A549 (cell line): ENCODE results near the gene STAU1. TPM values are rescaled to one million over a fixed set of nuclear protein-coding genes. Genes with fewer than 3 reads are reported as not detected.

Source experiments
- ATAC-seq, 2 experiments: fragments of 200-7000 bp in 1 of 2; fragments of >200 bp in 1 of 2; cut with Nextera tagmentation in 1 of 2; cut with Tn5 transposase in 1 of 2; 3 replicates each; pipeline versions ENCODE4 v1.8.0 to v1.9.1; 2018 to 2020; ENCODE audit warnings: mild to moderate bottlenecking in 1 of 2, moderate library complexity in 1 of 2
- CTCF ChIA-PET: fragments of 300-600 bp; sonication (Branson Sonifier 250); formaldehyde crosslinking; extraction: SDS; loops from one replicate; lab custom pipeline; 2021; ENCODE audit warnings: antibody characterized with exemption, inconsistent platforms; lab: Yijun Ruan, JAX
- POLR2A ChIA-PET: fragments of 350-600 bp; formaldehyde crosslinking; extraction: SDS; loops from one replicate; lab custom pipeline; 2021; ENCODE audit warnings: antibody characterized with exemption, inconsistent platforms; lab: Yijun Ruan, JAX
- DNase-seq, 2 experiments: peaks; one replicate each; pipeline versions ENCODE4 v3.0.0 to v3.0.0-alpha.2; 2011 to 2016; ENCODE audit warnings: low read depth in 1 of 2, low spot score in 1 of 2
- FAIRE-seq: peaks from 2 replicates; lab custom pipeline; 2011; peaks lifted over from hg19 to GRCh38; lab: Jason Lieb, UNC
- H3K27ac ChIP-seq, 2 experiments: fragments of >200 bp; sonication (Bioruptor Twin); formaldehyde crosslinking; 3 replicates each; pipeline ENCODE4 v1.5.1; 2016 to 2017
- H3K4me1 ChIP-seq: fragments of >200 bp; sonication (Bioruptor Twin); formaldehyde crosslinking; 3 replicates; pipeline ENCODE4 v1.6.1; 2016
- H3K4me2 ChIP-seq: fragments of >200 bp; sonication (Bioruptor Twin); formaldehyde crosslinking; 3 replicates; pipeline ENCODE4 v1.6.1; 2016
- H3K4me3 ChIP-seq: fragments of >200 bp; sonication (Bioruptor Twin); formaldehyde crosslinking; 3 replicates; pipeline ENCODE4 v1.5.1; 2016
- H3K9me3 ChIP-seq: fragments of >200 bp; sonication (Bioruptor Twin); formaldehyde crosslinking; 3 replicates; pipeline ENCODE4 v1.6.1; 2016
- BCL3 ChIP-seq: fragments of >200 bp; sonication (Bioruptor Twin); formaldehyde crosslinking; IDR thresholded peaks from 3 replicates; pipeline ENCODE4 v1.6.1; 2016
- CTCF ChIP-seq: fragments of >200 bp; sonication (Bioruptor Twin); formaldehyde crosslinking; IDR thresholded peaks from 3 replicates; pipeline ENCODE4 v1.5.1; 2016
- EHMT2 ChIP-seq: fragments of 200-600 bp; sonication (generic); IDR thresholded peaks from 2 replicates; pipeline ENCODE4 v1.6.1; 2016; ENCODE audit warnings: antibody characterized with exemption, low read depth, mild to moderate bottlenecking, moderate library complexity
- EP300 ChIP-seq, 2 experiments: fragments of >200 bp; sonication (Bioruptor Twin); formaldehyde crosslinking; IDR thresholded peaks; 2 replicates in 1 of 2; 3 replicates in 1 of 2; pipeline ENCODE4 v1.6.1; 2016 to 2017
- ESRRA ChIP-seq: fragments of 150-350 bp; IDR thresholded peaks from 2 replicates; pipeline ENCODE4 v1.6.1; 2014; ENCODE audit warnings: mild to moderate bottlenecking, low read length, borderline replicate concordance
- FOSL2 ChIP-seq, 2 experiments: fragments of 450-650 bp in 1 of 2; fragments of >200 bp in 1 of 2; sonication (Bioruptor Twin) in 1 of 2; formaldehyde crosslinking; IDR thresholded peaks; 2 replicates each; pipeline versions ENCODE4 v1.5.0 to v1.6.1; 2016 to 2020; ENCODE audit warnings: mild to moderate bottlenecking in 1 of 2, moderate library complexity in 1 of 2
- HES2 ChIP-seq: fragments of >200 bp; sonication (Bioruptor Twin); formaldehyde crosslinking; IDR thresholded peaks from 2 replicates; pipeline ENCODE4 v1.6.1; 2016
- HEYL ChIP-seq: fragments of 250-450 bp; sonication (Bioruptor Pico); IDR thresholded peaks from 2 replicates; pipeline ENCODE4 v1.8.0; 2021; ENCODE audit warnings: mild to moderate bottlenecking, moderate library complexity
- HMGXB4 ChIP-seq: fragments of 250-450 bp; sonication (Bioruptor Pico); IDR thresholded peaks from 2 replicates; pipeline ENCODE4 v1.5.0; 2021; ENCODE audit warnings: mild to moderate bottlenecking, moderate library complexity, borderline replicate concordance
- HOXA7 ChIP-seq: fragments of 250-450 bp; sonication (Bioruptor Pico); IDR thresholded peaks from 2 replicates; pipeline ENCODE4 v1.5.0; 2020; ENCODE audit warnings: mild to moderate bottlenecking, moderate library complexity
- HOXB5 ChIP-seq: fragments of 250-450 bp; sonication (Bioruptor Pico); IDR thresholded peaks from 2 replicates; pipeline ENCODE4 v1.5.0; 2020; ENCODE audit warnings: mild to moderate bottlenecking, moderate library complexity
- JUN ChIP-seq, 2 experiments: fragments of >200 bp; sonication (Bioruptor Twin); formaldehyde crosslinking; IDR thresholded peaks; 2 replicates in 1 of 2; 3 replicates in 1 of 2; pipeline ENCODE4 v1.6.1; 2016 to 2017
- KDM5A ChIP-seq: fragments of 200-600 bp; sonication (generic); IDR thresholded peaks from 2 replicates; pipeline ENCODE4 v1.6.1; 2016; ENCODE audit warnings: antibody characterized with exemption, mild to moderate bottlenecking
- MAX ChIP-seq: IDR thresholded peaks from 2 replicates; pipeline ENCODE4 v1.6.1; 2012
- MYC ChIP-seq: IDR thresholded peaks from 2 replicates; pipeline ENCODE4 v1.6.1; 2012; ENCODE audit warnings: mild to moderate bottlenecking, inconsistent platforms, low read length, improper control_type of control experiment, borderline replicate concordance
- NFE2L2 ChIP-seq: fragments of 150-350 bp; conservative IDR thresholded peaks from 2 replicates; pipeline ENCODE4 v1.6.1; 2014; ENCODE audit warnings: low read length
- PBX3 ChIP-seq: IDR thresholded peaks from 2 replicates; pipeline ENCODE4 v1.6.1; 2012
- POLR2A ChIP-seq: IDR thresholded peaks from 2 replicates; pipeline ENCODE4 v1.6.1; 2012; ENCODE audit warnings: mild to moderate bottlenecking, low read length
- POLR2AphosphoS2 ChIP-seq: conservative IDR thresholded peaks from 2 replicates; pipeline ENCODE4 v1.6.1; 2012; ENCODE audit warnings: low read length, improper control_type of control experiment, inconsistent platforms
- RCOR1 ChIP-seq: fragments of 150-350 bp; IDR thresholded peaks from 2 replicates; pipeline ENCODE4 v1.6.1; 2014; ENCODE audit warnings: antibody characterized with exemption, low read length, low read depth
- RFX5 ChIP-seq: fragments of 450-650 bp; IDR thresholded peaks from 2 replicates; pipeline ENCODE4 v1.7.1; 2014; ENCODE audit warnings: antibody characterized with exemption, mild to moderate bottlenecking, moderate library complexity
- RNF2 ChIP-seq: fragments of 200-600 bp; sonication (generic); IDR thresholded peaks from 2 replicates; pipeline ENCODE4 v1.6.1; 2016; ENCODE audit warnings: low read depth, mild to moderate bottlenecking, antibody characterized with exemption, moderate library complexity, borderline replicate concordance
- SMC3 ChIP-seq: fragments of >200 bp; sonication (Bioruptor Twin); formaldehyde crosslinking; IDR thresholded peaks from 3 replicates; pipeline ENCODE4 v1.6.1; 2018; ENCODE audit warnings: inconsistent platforms
- ZC3H11A ChIP-seq: fragments of 450-650 bp; IDR thresholded peaks from 2 replicates; pipeline ENCODE4 v1.6.1; 2014; ENCODE audit warnings: antibody characterized with exemption, mild to moderate bottlenecking
- ZNF302 ChIP-seq: fragments of 250-450 bp; sonication (Bioruptor Pico); IDR thresholded peaks from 2 replicates; pipeline ENCODE4 v1.9.0; 2021; ENCODE audit warnings: inconsistent platforms, mild to moderate bottlenecking, moderate library complexity
- WGBS: methylation state at CpG from one replicate; pipeline ENCODE4 v1.1.6; 2017; ENCODE audit errors: missing lambda C conversion rate; 5-methylcytosine and 5-hydroxymethylcytosine counted together
- polyA plus RNA-seq, 4 experiments: library from polyadenylated mRNA; depleted of rRNA in 3 of 4; stranded (reverse); fragments of >200 nt; fragmentation: RNase III in 1 of 4; extraction: RNeasy Plus Mini Kit Qiagen cat#74134 plus additional on column Dnase treatment in 1 of 4; gene quantifications; 2 replicates in 3 of 4; 3 replicates in 1 of 4; pipeline ENCODE4 v1.2.3, GENCODE V29; 2011 to 2017

The STAU1 gene
- polyA plus RNA-seq, 2 of the 4 experiments (the other 2 are of a cell fraction): 64.0 to 74.7 TPM

- Histone ChIP-seq H3K4me3 (no peak overlapping the region), H3K27ac (no peak overlapping the region), H3K4me2 (no peak overlapping the region), H3K9me3 (no peaks in the 10 kb centered on the region), H3K4me1 (peaks cover 15% of the 10 kb centered on the region)
- WGBS: 96% methylated on average over 5 of the region's 5 CpGs
- CTCF ChIA-PET: interaction anchor here (2.1 to 3.6 kb wide), 2 partner anchors 30 to 53 kb away, joined by 11 to 14 read pairs; no protein-coding TSS in a partner anchor
- DNase-seq (no peak), ATAC-seq (no peak), FAIRE-seq (no peak)
- TF ChIP-seq ZC3H11A (no peak), HES2 (no peak), BCL3 (no peak), HEYL (no peak)
- POLR2A ChIA-PET: no interaction called here
These were observed 24.4 kb downstream of the STAU1 start for GRCh38 chr20:49163696-49164095.

- H3K4me2 ChIP-seq: no peak overlapping the region
- CTCF ChIA-PET: interaction anchor here (1.1 to 3.6 kb wide), 2 partner anchors 22 to 28 kb away, joined by 5 to 14 read pairs; no protein-coding TSS in a partner anchor
- no peak for ATAC-seq
- FAIRE-seq: no peak
- no peak for DNase-seq
- no peak overlapping the region for H3K27ac ChIP-seq
- peaks cover 3% of the 10 kb centered on the region; the same call in 1 of the 3 replicates for H3K4me1 ChIP-seq
- no peaks in the 10 kb centered on the region for H3K9me3 ChIP-seq
- 90% methylated on average over 6 of the region's 6 CpGs for WGBS
- TF ChIP-seq HOXB5 (CRISPR knock-in tag) (no peak), CTCF (no peak), RCOR1 (no peak), HOXA7 (CRISPR knock-in tag) (no peak), FOSL2 (IDR thresholded peaks at IDR 0.05) (no peak), FOSL2 (CRISPR knock-in tag; IDR thresholded peaks at IDR 0.05) (no peak), POLR2AphosphoS2 (no peak), ZNF302 (CRISPR knock-in tag) (no peak), MAX (no peak), SMC3 (no peak)
- TF ChIP-seq, all 56 proteins: peak for 0
- H3K4me3 ChIP-seq: no peak overlapping the region
- POLR2A ChIA-PET: no interaction called here
These were observed 26.5 kb downstream of the STAU1 start for GRCh38 chr20:49161428-49162152.

GRCh38 chr20:49160057-49160929 is 27.8 kb downstream of the STAU1 start:
- 93% methylated on average over 9 of the region's 9 CpGs for WGBS
- ChIA-PET CTCF (interaction anchor here (0.6 to 2.0 kb wide), 4 partner anchors 21 to 57 kb away, joined by 3 to 9 read pairs (median 4); no protein-coding TSS in a partner anchor), POLR2A (no interaction called here)
- Histone ChIP-seq H3K4me2 (no peak overlapping the region), H3K9me3 (no peaks in the 10 kb centered on the region), H3K4me1 (peaks cover 3% of the 10 kb centered on the region; the same call in 1 of the 3 replicates), H3K27ac (no peak overlapping the region), H3K4me3 (no peak overlapping the region)
- FAIRE-seq (no peak), DNase-seq (no peak), ATAC-seq (no peak)
- TF ChIP-seq ZC3H11A (no peak), ESRRA (no peak), JUN (IDR thresholded peaks at IDR 0.05) (no peak), NFE2L2 (no peak), HMGXB4 (no peak), ZNF302 (CRISPR knock-in tag) (no peak), EP300 (IDR thresholded peaks at IDR 0.05) (no peak), POLR2AphosphoS2 (no peak), RNF2 (no peak), MYC (no peak), RFX5 (no peak), KDM5A (no peak), PBX3 (no peak), EHMT2 (no peak), HEYL (no peak), POLR2A (no peak)
